PC-3 (cell line): ENCODE measurements around the gene WFS1. TPM values are rescaled to one million over a fixed set of nuclear protein-coding genes. Genes with fewer than 3 reads are reported as not detected.

Source experiments
- ATAC-seq: fragments of 200-7000 bp; cut with Tn5 transposase; 2 replicates; pipeline ENCODE4 v1.9.1; 2020; ENCODE audit warnings: mild to moderate bottlenecking, moderate library complexity
- BruUV-seq: library from RNA; stranded (reverse); fragments of 400-500 nt; replicated peaks from 2 replicates; lab custom pipeline; 2021; lab: Mats Ljungman, UMichigan
- CTCF ChIA-PET: fragments of 300-600 bp; sonication (Branson Sonifier 250); formaldehyde crosslinking; loops from one replicate; lab custom pipeline; 2022; ENCODE audit warnings: antibody characterized with exemption; lab: Charles Lee
- POLR2A ChIA-PET: fragments of 300-600 bp; sonication (Branson Sonifier 250); formaldehyde crosslinking; loops from one replicate; lab custom pipeline; 2022; ENCODE audit warnings: antibody characterized with exemption; ENCODE audit not compliant: unreplicated experiment; lab: Charles Lee
- DNase-seq: peaks from one replicate; pipeline ENCODE4 v3.0.0-alpha.2; 2015
- H2AFZ ChIP-seq: fragments of 300-600 bp; sonication (generic); 2 replicates; pipeline ENCODE4 v1.6.0; 2016; ENCODE audit warnings: antibody characterized with exemption, low read length
- H3F3A ChIP-seq: fragments of 300-600 bp; sonication (generic); one replicate; pipeline ENCODE4 v1.6.0; 2017; ENCODE audit warnings: antibody characterized with exemption, low read length, control low read depth, mild to moderate bottlenecking; ENCODE audit not compliant: unreplicated experiment
- H3K27ac ChIP-seq: fragments of 300-600 bp; sonication (generic); 2 replicates; pipeline ENCODE4 v1.5.1; 2016; ENCODE audit warnings: mild to moderate bottlenecking, low read length
- H3K27me3 ChIP-seq: fragments of 300-600 bp; sonication (generic); 2 replicates; pipeline ENCODE4 v1.6.1; 2016; ENCODE audit warnings: low read length, mixed read lengths
- H3K36me3 ChIP-seq: fragments of 300-600 bp; sonication (generic); 2 replicates; pipeline ENCODE4 v1.6.1; 2016; ENCODE audit warnings: low read depth, mixed run types, low read length, mixed read lengths
- H3K4me1 ChIP-seq: fragments of 300-600 bp; sonication (generic); 2 replicates; pipeline ENCODE4 v1.5.1; 2016; ENCODE audit warnings: low read length; ENCODE audit not compliant: insufficient read depth
- H3K4me2 ChIP-seq: fragments of 300-600 bp; sonication (generic); 2 replicates; pipeline ENCODE4 v1.6.0; 2016; ENCODE audit warnings: low read length
- H3K4me3 ChIP-seq: fragments of 300-600 bp; sonication (generic); 2 replicates; pipeline ENCODE4 v1.5.1; 2016; ENCODE audit warnings: mild to moderate bottlenecking, low read length, mixed read lengths
- H3K79me2 ChIP-seq: fragments of 300-600 bp; sonication (generic); 2 replicates; pipeline ENCODE4 v1.6.1; 2017; ENCODE audit warnings: low read length, mixed read lengths
- H3K9ac ChIP-seq: fragments of 300-600 bp; sonication (generic); 2 replicates; pipeline ENCODE4 v1.6.0; 2016; ENCODE audit warnings: mild to moderate bottlenecking, low read length
- H3K9me2 ChIP-seq: fragments of 300-600 bp; sonication (generic); replicated peaks from 2 replicates; pipeline ENCODE4 v1.6.1; 2016; ENCODE audit warnings: mixed run types, low read length, mixed read lengths
- H3K9me3 ChIP-seq: fragments of 300-600 bp; sonication (generic); 2 replicates; pipeline ENCODE4 v1.6.1; 2016; ENCODE audit warnings: low read length, mixed read lengths
- H4K20me1 ChIP-seq: fragments of 300-600 bp; sonication (generic); 2 replicates; pipeline ENCODE4 v1.6.1; 2016; ENCODE audit warnings: low read length, mixed read lengths
- CTCF ChIP-seq: fragments of 300-600 bp; sonication (generic); conservative IDR thresholded peaks from 2 replicates; pipeline ENCODE4 v1.5.1; 2017; ENCODE audit warnings: antibody characterized with exemption, low read depth, mild to moderate bottlenecking, low read length
- EZH2 ChIP-seq: fragments of 300-600 bp; sonication (generic); IDR thresholded peaks from one replicate; pipeline ENCODE4 v1.6.1; 2017; ENCODE audit warnings: antibody characterized with exemption, mild to moderate bottlenecking, low read length; ENCODE audit not compliant: unreplicated experiment
- EZH2phosphoT487 ChIP-seq: fragments of 300-600 bp; sonication (generic); IDR thresholded peaks from 2 replicates; pipeline ENCODE4 v1.6.1; 2018; ENCODE audit warnings: mild to moderate bottlenecking, antibody characterized with exemption, low read length, borderline replicate concordance
- intact Hi-C: fragments of 100-400 bp; cut with micrococcal nuclease; formaldehyde crosslinking; loops from 2 replicates; pipeline ENCODE4 v1.9.0; 2023
- total RNA-seq: library from RNA; depleted of rRNA; stranded (reverse); fragments of >200 nt; gene quantifications from 2 replicates; pipeline ENCODE4 v1.2.3, GENCODE V29; 2014

WFS1 gene
- total RNA-seq, 1 experiment from 2014 or later: 35.7 TPM

- POLR2A ChIA-PET: no interaction called here
- Histone ChIP-seq H3K4me3 (no peak overlapping the region), H4K20me1 (no peaks in the 10 kb centered on the region), H3K27ac (no peak overlapping the region), H3K4me2 (no peak overlapping the region), H3K4me1 (no peaks in the 10 kb centered on the region), H3K9ac (no peak overlapping the region), H3K9me2 (no peaks in the 10 kb centered on the region), H3K27me3 (no peaks in the 10 kb centered on the region), H3K79me2 (no peaks in the 10 kb centered on the region), H3F3A (no peaks in the 10 kb centered on the region), H2AFZ (no peak overlapping the region), H3K36me3 (no peaks in the 10 kb centered on the region), H3K9me3 (no peaks in the 10 kb centered on the region)
- ATAC-seq (no peak), DNase-seq (no peak)
- CTCF ChIA-PET: no interaction called here
- no TSS peak for BruUV-seq
- intact Hi-C loops: no loop called here
- no peak for TF ChIP-seq EZH2phosphoT487
- TF ChIP-seq CTCF: no peak
- no peak for TF ChIP-seq EZH2
Observed at GRCh38 chr4:6299875-6300274, 30.2 kb downstream of the WFS1 start.

GRCh38 chr4:6300359-6300758, 30.7 kb downstream of the WFS1 start:
- Histone ChIP-seq H2AFZ (no peak overlapping the region), H3K79me2 (no peaks in the 10 kb centered on the region), H4K20me1 (no peaks in the 10 kb centered on the region), H3K4me1 (no peaks in the 10 kb centered on the region), H3K4me3 (no peak overlapping the region), H3K27ac (no peak overlapping the region), H3K4me2 (no peak overlapping the region), H3K27me3 (no peaks in the 10 kb centered on the region), H3K9ac (no peak overlapping the region), H3K36me3 (no peaks in the 10 kb centered on the region), H3K9me2 (no peaks in the 10 kb centered on the region), H3K9me3 (no peaks in the 10 kb centered on the region), H3F3A (no peaks in the 10 kb centered on the region)
- DNase-seq (no peak), ATAC-seq (no peak)
- ChIA-PET CTCF (no interaction called here), POLR2A (no interaction called here)
- TF ChIP-seq EZH2phosphoT487 (no peak), EZH2 (no peak), CTCF (no peak)
- intact Hi-C loops: no loop called here
- no TSS peak for BruUV-seq

- no peak overlapping the region for H3K27ac ChIP-seq
- H3K79me2 ChIP-seq: no peaks in the 10 kb centered on the region
- no peak overlapping the region for H3K9ac ChIP-seq
- POLR2A ChIA-PET: no interaction called here
- H3K4me2 ChIP-seq: no peak overlapping the region
- no peaks in the 10 kb centered on the region for H3F3A ChIP-seq
- no peaks in the 10 kb centered on the region for H4K20me1 ChIP-seq
- ATAC-seq (no peak), DNase-seq (no peak)
- no peaks in the 10 kb centered on the region for H3K9me2 ChIP-seq
- H3K9me3 ChIP-seq: no peaks in the 10 kb centered on the region
- H3K4me3 ChIP-seq: no peak overlapping the region
- H2AFZ ChIP-seq: no peak overlapping the region
- no TSS peak for BruUV-seq
- CTCF ChIA-PET: no interaction called here
- no peaks in the 10 kb centered on the region for H3K36me3 ChIP-seq
- H3K4me1 ChIP-seq: no peaks in the 10 kb centered on the region
- no peak for TF ChIP-seq EZH2phosphoT487
- no peak for TF ChIP-seq CTCF
- H3K27me3 ChIP-seq: no peaks in the 10 kb centered on the region
- intact Hi-C loops: no loop called here
Observed at GRCh38 chr4:6301051-6301731, 31.5 kb downstream of the WFS1 start.
